HG03196 (cell line): ENCODE data around the gene HECTD4.
"Not testable (repeated sequence)": the region's sequence is repeated elsewhere in the genome, so short reads cannot be mapped to it uniquely, and the experiment has no call there.

Source experiments
- ATAC-seq: cut with Tn5 transposase; IDR thresholded peaks from one replicate; pipeline ENCODE4 v1.9.1; 2021; ENCODE audit not compliant: unreplicated experiment

Gene HECTD4

GRCh38 chr12:112354399-112354798 lies 27.8 kb downstream of the HECTD4 start:
- ATAC-seq: no peak

GRCh38 chr12:112353393-112353792 lies 28.8 kb downstream of the HECTD4 start:
- ATAC-seq: no peak

GRCh38 chr12:112352921-112353320 lies 29.3 kb downstream of the HECTD4 start:
- ATAC-seq: no peak

GRCh38 chr12:112350593-112351592 lies 31.3 kb downstream of the HECTD4 start:
- no peak for ATAC-seq

- ATAC-seq: no peak
Measured at GRCh38 chr12:112349431-112349830, 32.8 kb downstream of the HECTD4 start.

- ATAC-seq: not testable (repeated sequence)
Measured at GRCh38 chr12:112348926-112349325, 33.3 kb downstream of the HECTD4 start.

GRCh38 chr12:112347581-112347982 lies 34.6 kb downstream of the HECTD4 start:
- ATAC-seq: no peak

GRCh38 chr12:112346194-112346593 lies 36.0 kb downstream of the HECTD4 start:
- no peak for ATAC-seq

- ATAC-seq: no peak
Measured at GRCh38 chr12:112344220-112344619, 38.0 kb downstream of the HECTD4 start.

GRCh38 chr12:112342587-112342986 lies 39.6 kb downstream of the HECTD4 start:
- no peak for ATAC-seq

GRCh38 chr12:112341046-112341825 lies 41.0 kb downstream of the HECTD4 start:
- no peak for ATAC-seq

- no peak for ATAC-seq
Measured at GRCh38 chr12:112340230-112340629, 42.0 kb downstream of the HECTD4 start.

- not testable (repeated sequence) for ATAC-seq
Measured at GRCh38 chr12:112334999-112335398, 47.2 kb downstream of the HECTD4 start.

- no peak for ATAC-seq
Measured at GRCh38 chr12:112333019-112333418, 49.2 kb downstream of the HECTD4 start.

GRCh38 chr12:112331886-112332285 lies 50.3 kb downstream of the HECTD4 start:
- no peak for ATAC-seq

GRCh38 chr12:112330706-112331105 lies 51.5 kb downstream of the HECTD4 start:
- ATAC-seq: no peak

GRCh38 chr12:112328456-112329124 lies 53.6 kb downstream of the HECTD4 start:
- no peak for ATAC-seq

GRCh38 chr12:112327209-112327938 lies 54.9 kb downstream of the HECTD4 start:
- no peak for ATAC-seq

- ATAC-seq: no peak
Measured at GRCh38 chr12:112325622-112326207, 56.5 kb downstream of the HECTD4 start.

- no peak for ATAC-seq
Measured at GRCh38 chr12:112325157-112325556, 57.1 kb downstream of the HECTD4 start.
